HG02970 (cell line): ENCODE results near the gene TNNT3.

Source experiments
- ATAC-seq: cut with Tn5 transposase; IDR thresholded peaks from one replicate; pipeline ENCODE4 v1.9.1; 2021; ENCODE audit warnings: mild to moderate bottlenecking, moderate library complexity, moderate number of reproducible peaks; ENCODE audit not compliant: unreplicated experiment, low FRiP score

Gene TNNT3

DNA sequence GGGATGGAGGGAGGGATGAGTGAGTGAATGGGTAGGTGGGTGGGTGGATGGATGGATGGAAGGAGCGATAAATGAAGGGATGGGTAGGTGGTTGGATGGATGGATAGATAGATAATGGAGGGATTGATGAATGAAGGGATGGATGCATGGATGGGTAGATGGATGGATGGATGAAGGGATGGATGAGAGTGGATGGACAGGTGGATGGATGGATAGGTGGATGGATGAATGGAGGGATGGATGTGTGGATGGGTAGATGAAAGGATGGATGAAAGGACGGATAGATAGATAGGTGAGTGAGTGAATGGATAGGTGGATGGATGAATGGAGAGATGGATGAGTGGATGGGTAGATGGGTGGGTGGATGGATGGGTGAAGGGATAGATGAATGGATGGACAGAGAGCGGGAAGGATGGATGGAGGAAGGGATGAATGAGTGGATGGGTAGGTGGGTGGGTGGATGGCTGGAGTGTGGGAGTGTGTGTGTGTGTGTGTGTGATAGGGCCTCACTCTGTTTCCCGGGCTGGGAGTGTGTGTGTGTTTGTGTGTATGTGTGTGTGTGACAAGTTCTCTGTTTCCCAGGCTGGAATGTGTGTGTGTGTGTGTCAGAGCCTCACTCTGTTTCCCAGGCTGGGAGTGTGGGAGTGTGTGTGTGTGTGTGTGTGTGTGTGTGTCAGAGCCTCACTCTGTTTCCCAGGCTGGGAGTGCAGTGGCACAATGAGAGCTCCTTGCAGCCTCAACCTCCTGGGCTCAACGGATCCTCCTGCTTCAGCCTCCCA, 25.7 kb upstream of the TNNT3 start:
- ATAC-seq, result no peak

DNA sequence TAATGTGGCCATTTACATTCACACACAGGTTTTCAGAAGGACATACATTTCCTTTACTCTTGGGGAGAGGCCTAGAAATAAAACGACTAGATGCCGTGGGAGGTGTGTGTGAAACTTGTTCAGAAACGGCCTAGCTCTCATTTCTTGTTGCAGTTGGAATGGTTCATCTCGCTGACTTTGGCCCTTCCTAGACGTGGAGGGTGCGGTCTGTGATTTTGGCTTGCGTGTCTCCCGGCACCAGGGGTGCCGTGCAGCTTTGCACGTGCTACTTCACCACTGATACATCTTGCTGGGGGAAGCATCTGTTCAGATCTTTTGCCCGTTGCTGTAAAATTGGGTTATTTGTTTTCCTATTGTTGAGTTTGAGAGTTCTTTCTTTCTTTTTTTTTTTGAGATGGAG, 24.7 kb upstream of the TNNT3 start:
- ATAC-seq, result no peak

DNA sequence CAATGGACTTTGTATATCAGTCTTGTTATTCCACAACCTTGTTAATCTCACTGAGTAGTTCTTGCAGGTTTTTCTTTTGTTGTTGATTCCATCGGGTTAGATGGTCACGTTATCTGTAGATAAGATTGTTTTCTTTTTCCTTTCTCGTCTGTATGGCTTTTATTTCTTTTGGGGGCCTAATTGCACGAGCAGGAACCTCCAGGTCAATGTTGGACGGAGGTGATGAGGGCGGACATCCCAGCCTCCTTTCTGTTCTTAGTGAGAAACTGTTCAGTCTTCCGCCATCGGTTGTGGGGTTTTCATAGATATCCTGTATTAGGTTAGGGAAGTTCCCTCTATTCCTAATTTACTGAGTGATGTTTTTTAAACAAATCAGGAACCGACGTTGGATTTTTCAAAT, 23.0 kb upstream of the TNNT3 start:
- no peak for ATAC-seq

DNA sequence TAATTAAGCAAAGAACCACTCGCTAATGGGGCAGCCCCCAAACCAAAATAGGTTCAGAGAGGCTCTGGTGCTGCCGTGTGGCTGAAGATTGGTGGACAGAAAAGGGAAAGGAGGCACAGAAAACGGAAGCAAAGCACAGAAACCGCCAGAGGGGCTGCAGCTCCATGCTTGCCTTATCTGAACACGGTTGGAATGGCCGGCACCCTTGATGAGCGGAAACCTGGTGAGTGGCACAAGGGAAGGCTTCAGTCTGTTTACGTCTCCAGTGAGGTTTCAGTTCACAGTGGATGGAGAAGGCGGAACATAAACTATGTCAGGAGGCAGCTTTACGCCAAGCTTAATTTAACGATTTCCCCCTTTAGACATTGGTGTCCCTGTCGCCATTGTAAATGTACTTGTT, 22.6 kb upstream of the TNNT3 start:
- ATAC-seq, result no peak

DNA sequence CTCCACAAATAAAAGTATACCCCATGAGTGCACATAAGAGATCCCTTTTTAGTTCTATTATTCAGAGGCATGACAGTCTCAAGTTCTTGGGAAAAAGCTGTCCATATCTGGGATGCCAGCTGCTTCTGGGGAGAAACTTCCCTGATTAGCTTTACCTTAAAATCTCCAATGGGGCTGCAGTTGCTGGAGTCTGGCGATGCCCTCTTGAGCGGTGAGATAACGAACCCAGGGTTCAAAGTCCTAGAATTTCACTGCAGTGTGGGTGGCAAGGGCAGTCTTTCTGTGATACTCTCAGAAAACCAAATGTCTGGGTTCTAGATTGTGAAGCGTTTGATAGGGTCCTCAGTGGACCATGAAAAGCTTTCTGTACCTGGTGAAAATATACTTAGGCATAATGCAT, 20.4 kb upstream of the TNNT3 start:
- ATAC-seq, result no peak

DNA sequence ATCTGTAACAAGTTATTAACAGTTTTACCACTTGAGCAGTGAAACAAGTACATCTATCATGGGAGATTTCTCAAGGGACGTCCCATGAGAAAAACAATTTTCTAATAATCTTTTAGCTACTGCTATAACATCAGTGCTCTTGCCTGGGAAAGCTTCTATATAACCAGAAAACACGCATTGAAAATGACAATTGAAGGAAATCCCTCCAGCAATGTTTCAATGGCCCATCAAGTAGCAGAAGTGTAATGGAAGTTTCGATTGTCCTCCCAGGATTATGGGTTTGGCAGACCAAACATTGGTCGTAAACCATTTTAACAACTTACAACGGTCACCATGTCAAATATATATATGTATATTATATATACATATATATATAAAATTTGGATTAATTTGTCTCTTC, 19.8 kb upstream of the TNNT3 start:
- ATAC-seq, result no peak

DNA sequence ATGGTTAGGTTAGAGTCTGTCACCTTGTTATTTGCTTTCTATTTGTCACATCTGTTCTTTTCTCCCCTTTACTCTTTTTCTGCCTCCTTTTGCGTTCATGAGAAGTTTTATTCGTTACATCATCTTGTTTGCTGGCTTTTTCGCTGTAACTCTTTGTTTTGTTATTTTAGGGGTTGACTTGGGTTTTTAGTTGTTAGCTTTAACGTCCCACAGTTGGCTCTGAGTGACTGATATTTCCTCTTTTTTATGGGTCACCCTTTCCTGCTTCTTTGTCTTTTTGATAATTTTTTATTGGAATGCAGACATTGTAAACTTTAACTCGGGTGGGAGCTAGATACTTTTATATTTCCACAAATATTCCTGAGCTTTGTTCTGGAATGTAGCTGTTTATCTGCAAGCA, 13.3 kb upstream of the TNNT3 start:
- ATAC-seq, result no peak

DNA sequence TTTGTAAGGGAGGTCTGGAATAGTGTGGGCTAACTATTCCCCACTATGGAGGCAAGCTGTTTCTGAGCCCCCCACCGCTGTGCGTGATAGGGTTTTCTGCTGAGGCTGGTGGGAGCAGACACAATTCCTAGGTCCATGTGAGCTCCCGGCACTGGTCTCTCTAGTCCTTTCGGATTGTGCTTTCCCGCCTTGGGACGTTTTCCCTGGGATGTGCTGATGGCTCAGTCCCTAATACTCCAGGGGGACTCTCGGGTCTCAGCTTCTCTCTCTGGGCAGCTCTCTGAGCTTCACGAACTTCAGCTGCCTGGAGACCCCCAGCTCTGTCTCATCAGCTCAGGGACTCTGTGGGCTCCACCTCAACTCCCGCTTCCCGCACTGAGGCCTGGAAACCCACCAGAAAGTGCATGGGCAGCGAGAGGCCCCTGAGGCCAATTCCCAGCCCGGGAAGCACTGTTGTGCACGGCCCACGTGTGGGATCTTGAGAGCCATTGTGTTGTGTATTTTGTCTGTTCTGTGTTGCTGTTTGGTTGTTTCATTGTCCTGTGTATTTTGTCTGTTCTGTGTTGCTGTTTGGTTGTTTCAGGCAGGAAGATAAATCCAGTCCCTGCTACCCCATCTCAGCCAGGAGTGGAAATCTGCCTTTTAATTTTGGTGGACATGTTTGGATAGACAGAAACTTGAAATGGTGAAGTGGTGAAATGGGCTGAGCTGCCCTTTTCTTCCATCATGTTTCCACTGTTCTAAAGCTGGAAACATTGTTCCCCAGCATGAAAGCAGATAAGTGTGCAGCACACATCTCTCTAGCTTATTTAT, 12.7 kb upstream of the TNNT3 start:
- no peak for ATAC-seq

DNA sequence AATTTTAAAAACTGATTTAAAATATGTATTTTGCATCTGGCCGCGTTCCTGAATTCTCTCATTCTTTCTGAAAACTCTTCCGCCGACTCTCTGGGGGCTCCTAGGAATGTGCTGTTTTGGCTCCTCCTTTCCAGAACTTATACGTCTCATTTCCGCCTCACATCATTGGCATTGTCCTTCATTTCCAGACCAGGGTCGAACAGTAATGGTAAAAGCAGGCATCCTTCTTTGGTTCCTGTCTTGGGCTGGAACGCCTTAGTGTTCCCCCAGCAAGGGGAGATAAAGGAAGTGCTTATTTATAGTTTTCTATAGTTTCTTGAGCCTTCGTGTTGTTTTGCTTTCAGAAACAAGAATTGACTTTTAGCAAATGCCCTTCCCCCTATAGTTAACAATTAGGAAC, 10.9 kb upstream of the TNNT3 start:
- no peak for ATAC-seq

DNA sequence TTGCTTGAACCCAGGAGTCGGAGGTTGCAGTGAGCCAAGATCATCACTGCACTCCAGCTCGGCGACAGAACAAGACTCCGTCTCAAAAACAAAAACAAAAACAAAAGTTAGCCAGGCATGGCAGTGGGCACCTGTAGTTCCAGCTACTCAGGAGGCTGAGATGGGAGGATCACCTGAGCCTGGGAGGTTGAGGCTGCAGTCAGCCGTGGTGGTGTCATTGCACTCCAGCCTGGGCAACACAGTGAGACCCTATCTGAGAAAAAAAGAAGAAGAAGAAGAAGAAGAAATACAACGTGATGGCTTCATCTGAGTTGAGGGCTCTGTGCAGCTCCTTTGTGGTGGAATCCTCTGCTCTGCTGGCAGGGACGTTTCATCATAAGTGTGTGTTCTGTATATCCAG, 10.0 kb upstream of the TNNT3 start:
- no peak for ATAC-seq

DNA sequence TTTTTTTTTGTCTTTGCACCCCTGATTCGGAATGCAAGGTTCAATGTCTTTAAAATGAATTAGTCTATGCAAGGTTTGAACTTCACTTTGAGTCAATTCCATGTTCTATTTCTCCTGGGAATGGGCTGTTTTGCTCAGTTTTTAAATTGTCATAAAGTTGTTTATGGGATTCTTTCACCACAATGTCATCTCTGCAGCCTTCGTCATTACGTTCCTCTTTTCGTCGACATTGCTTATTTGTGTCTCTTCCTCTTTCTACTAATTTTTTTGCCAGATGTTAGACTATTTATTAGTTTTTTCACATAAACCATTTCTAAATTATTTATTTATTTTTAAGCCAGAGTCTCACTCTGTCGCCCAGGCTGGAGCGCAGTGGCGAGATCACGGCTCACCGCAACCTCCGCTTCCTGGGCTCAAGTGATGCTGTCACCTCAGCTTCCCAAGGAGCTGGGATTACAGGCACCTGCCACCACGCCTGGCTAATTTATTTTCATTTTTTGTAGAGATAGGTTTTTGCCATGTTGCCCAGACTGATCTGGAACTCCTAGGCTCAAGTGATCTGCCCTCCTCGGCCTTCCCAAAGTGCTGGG, 7.1 kb upstream of the TNNT3 start:
- no peak for ATAC-seq

DNA sequence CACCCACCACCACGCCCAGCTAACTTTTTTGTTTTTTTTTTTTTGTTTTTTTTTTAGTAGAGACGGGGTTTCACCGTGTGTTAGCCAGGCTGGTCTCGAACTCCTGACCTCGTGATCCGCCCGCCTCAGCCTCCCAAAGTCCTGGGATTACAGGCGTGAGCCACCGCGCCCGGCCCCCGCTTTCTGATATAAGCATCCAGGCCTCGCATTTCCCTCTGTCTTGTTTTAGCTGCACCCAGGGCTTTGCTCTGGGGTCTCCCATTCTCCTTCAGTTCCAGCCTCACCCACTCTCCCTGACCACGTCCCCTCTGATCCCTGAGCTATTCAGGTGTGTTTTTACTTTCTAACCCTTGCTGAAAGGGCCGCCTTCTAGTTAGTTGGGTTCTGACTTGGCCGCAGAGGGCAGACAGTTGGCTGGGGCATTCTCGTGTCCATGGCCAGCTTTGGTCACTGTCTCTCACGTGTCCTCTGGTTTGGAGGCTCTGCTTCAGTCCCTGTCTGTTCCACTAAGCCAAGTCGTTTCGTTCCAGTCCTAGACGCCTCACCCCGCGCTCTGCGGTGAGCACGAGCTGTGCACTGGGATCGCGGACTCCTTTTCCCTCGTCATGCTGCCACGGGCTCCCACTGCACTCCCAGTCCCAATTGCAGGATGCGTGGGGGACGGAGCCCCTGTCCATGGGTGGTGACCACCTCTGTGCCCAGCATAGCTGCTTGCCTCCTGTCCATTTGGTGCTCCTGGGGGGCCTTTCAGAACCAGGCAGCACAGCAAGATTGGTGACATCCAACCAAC, 6.0 kb upstream of the TNNT3 start:
- ATAC-seq, result no peak

DNA sequence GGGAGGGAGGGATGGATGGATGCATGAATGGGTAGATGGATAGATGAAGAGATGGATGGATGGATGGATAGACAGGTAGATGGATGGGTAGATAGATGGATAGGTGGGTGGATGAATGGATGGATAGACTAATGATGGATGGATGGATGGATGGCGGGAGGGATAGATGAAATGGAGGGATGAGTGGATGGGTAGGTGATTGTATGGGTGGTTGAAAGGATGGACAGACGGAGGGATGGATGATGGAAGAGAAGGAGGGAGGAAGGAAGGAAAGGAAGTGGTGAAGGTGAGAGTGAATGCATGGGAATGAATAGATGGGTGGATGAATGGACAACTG, 3.7 kb upstream of the TNNT3 start:
- no peak for ATAC-seq

DNA sequence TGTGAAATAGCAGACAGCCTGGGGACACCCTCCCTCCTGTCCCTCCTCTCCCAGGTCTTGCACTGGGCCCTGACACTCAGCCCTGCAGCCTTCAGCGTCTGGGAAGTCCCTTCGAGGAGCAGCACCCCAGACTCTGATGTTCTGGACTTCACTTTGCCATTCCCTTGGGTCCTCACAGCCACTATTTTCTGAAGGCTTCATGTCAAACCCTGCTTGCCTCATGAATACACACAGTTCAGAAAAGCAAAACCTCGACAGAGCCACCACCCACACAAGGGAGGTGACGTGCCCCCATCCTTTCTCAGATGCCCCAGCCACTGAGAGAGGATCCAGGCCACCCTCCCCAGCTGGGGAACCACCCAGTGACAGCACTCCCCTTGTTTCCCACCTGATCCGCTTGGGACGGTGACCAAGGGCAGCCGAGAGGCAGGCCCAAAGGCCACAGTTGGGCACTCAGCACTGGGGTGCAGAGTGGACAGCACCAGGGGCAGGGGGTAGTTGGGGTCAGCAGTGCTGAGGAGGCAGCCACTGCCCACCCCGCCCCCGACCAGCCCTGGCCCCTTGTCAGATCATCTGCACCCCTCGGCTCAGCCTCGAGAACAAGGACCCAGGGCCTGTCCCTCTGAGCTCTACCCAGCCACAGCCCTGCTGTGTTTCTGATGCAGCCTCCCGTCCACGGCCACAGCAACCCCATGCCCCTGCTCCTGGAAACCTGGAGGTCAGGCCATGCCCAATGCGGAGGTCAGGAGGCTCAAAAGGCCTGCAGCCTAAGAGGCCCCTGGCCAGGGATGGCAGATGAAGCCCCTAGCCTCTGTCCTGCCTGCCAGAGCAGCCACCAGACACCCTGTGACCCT, 3.1 kb upstream of the TNNT3 start:
- ATAC-seq, result no peak

DNA sequence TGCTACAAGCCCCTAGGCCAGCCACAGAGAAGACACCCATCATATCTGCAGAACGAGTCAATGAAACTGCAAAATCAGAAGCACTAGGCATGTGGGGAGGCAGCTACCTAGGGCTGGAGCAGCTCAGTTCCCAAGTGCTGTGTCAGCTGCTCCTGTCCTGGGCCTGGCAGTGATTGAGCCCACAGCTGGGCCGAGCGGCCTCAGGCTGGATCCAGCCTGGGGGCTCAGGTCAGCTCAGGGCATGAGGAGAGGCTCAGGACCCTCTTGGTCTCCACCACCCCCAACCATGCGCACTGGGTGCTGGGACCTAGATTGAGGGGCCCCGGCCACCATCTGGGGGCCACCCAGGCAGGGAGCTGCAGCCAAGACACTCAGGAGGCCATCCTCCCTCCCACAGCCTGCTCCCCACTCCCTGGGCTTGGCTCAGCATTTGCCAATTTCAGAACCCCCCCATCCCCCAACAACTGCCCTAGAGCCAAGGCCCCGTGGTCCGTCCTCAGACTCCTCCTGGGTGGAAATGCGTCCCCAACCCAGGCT, 2.4 kb upstream of the TNNT3 start:
- no peak for ATAC-seq

DNA sequence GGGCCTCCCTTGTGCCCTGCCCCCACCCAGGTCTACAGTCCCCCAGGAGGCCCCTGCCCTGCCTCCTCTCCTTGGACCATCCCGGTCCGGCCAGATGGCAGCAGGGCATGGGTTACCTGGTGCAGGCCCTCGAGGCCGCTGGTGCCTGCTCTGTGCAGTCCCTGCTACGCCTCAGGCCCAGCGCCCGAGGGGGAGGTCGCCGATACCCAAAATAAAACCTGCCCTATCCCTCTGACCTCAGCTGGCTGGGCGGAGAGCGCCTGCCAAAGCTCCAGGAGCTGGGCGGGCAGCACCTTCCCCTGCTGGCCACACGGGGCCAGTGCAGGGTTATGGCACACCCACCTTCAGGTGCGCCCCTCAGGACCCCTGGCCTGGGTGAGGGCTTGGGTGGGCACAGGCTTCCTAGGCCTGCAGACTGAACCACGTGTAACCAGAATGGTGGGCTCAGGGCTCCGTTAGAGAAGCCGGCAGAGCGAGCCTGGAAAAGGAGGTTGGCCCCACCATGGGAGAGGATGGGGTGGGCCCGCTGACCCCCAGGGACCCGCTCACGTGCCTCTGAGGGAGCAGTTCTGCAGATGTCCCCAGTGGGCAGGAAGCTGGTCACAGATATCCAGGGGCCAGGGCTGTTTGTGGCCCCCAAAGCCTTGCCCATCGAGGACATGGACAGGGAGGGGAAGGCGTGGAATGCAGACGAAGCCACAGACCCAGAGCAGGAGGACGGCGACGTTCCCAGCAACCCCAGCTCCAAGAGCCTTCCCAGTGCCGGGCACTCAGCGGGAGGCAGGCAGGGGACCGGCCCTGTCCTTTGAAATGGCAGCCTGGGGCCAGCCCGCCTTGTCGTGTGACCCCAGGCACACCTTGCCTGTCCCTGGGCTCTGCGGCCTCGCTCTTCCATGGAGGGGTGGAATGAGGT, 1.7 kb upstream of the TNNT3 start:
- ATAC-seq, result no peak

DNA sequence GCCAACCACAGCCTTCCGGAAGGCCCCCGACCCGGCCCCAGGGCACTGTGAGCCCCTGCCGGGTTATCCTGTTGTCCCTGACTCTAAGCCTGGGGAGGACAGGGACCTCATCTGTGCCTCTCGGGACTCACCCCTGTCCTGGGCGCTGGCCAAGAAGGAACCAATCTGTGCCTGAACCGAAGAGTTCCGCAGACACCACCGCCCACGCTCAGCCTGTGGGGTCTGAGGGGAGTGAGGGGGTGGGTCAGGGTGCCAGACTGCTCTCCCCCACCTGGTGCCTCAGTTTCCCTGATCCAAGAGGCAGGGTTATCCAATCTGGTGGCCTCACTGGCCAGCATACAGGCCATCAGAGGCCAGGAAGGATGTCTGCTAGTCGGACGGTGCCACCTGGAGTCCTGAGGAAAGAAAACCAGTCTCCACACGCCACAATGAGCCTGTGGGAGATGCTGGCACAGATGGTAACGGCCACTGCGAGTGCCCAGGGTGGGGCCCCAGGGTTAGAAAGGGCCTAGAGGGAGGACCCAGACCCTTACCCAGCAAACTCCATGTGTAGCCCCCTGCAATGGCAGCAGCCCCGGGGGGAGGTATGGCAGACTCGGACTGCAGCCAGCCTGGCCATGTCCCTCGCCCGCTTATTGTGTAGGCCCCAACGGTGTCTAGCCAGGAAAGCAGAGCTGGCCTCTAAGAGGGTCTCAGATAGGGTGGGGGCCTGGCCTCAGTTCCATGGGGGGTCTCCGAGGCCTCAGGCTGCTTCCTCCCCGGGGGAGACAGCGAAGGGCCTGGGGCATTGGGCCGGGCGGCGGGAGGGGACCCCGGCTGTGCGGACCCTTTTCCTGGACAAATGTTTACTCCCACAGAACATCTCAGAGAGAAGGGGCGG, 827 bp upstream of the TNNT3 start:
- ATAC-seq, result no peak
